GM21515 (cell line): ENCODE measurements around the gene FOXO6.

ENCODE experiments used
- ATAC-seq: cut with Tn5 transposase; IDR thresholded peaks from one replicate; pipeline ENCODE4 v1.9.1; 2021; ENCODE audit not compliant: unreplicated experiment

Gene FOXO6

DNA sequence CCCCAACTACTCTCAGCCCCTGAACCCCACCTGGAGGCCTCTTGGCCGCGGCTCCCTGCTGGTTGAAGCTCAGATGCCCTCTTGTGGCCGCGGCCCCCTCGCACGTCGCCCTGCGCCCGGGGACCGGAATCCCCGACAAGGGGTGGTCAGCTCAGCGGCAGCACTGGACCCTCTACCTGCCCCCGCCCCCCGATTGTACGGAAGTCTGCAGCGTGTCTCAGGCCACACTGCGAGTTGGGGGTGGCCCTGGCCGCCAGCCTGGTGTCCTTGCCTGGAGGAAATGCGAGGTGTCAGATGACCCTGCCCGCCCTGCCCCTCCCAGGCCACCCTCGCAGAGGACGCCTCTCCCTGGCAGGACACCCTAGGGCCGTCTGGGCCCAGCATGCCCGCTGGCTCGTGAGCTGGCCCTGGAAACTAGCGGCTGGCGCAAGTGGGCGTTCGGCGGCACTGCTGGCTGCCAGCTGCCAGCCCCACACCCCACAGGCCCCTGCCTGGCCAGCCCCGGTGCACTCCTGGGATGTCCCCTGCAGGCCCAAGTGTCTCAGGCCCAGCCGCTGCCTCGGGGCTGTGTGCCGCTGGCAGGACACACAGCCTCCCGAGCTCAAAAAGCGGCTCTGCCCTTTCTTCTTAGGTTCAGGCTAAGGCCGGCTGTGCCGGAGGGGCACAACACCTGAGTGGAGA is 62.4 kb downstream of the FOXO6 start:
- no peak for ATAC-seq

DNA sequence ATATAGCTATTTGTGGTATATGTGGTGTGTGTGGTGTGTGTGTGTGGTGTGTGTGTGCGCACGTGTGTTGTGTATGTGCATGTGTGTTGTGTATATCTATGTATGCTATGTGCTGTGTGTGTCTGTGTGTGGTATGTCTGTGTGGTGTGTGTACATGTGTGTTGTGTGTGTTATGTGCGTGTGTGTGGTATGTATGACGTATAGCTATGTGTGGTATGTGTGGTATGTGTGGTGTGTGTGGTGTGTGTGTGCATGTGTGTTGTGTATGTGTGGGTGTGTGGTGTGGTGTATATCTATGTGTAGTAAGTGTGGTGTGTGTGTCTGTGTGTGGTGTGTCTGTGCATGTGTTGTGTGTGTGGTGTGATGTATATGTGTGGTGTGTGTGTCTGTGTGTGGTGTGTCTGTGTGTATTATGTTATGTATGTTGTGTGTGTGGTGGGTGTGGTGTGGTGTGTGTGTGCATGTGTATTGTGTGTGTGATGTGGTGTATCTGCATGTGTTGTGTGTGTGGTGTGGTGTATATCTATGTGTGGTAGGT is 63.4 kb downstream of the FOXO6 start:
- ATAC-seq, result no peak

DNA sequence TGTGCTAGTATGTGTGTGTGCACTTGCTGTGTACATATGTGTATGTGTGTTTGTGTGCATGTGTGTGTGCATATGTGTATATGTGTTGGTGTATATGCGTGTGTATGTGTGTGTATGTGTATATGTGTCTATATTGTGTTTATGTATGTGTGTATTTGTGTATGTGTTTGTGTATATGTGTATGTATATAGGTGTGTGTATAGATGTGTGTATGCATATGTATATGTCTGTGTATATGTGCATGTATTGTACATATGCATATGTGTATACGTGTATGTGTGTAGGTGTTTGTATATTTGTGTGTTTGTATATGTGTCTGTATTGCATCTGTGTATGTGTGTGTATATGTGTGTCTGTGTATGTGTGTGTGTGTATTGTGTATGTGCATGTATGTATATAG is 64.1 kb downstream of the FOXO6 start:
- no peak for ATAC-seq

DNA sequence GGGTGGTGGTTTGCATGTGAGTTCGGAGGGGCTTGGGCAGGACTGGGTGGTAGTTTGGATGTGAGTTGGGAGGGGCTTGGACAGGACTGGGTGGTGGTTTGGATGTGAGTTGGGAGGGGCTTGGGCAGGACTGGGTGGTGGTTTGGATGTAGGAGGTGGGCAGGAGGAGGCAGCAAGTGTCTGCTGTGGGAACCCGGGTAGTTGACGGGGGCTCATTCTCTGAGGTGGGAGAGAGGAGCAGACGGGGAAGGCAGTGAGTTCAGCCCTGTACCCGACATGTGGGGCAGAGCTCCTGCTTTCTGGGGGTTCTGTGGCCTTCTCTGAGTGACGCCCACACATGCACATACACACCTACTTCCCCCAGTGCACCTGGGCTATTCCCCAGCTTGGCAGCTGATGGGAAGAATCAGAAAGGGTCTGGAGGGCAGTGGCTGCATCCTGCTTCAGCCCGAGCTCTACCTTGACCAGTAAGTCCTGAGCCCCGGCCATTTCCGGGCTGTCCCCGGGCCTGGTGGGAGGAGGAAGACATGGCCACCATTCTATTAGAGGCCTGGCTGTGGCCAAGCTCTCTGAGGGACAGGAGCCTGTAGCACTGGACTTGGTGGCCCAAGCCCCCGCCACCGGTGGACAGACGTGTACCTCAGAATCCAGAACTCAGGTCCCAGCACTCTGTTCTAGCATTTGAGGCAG is 65.1 kb downstream of the FOXO6 start:
- no peak for ATAC-seq

DNA sequence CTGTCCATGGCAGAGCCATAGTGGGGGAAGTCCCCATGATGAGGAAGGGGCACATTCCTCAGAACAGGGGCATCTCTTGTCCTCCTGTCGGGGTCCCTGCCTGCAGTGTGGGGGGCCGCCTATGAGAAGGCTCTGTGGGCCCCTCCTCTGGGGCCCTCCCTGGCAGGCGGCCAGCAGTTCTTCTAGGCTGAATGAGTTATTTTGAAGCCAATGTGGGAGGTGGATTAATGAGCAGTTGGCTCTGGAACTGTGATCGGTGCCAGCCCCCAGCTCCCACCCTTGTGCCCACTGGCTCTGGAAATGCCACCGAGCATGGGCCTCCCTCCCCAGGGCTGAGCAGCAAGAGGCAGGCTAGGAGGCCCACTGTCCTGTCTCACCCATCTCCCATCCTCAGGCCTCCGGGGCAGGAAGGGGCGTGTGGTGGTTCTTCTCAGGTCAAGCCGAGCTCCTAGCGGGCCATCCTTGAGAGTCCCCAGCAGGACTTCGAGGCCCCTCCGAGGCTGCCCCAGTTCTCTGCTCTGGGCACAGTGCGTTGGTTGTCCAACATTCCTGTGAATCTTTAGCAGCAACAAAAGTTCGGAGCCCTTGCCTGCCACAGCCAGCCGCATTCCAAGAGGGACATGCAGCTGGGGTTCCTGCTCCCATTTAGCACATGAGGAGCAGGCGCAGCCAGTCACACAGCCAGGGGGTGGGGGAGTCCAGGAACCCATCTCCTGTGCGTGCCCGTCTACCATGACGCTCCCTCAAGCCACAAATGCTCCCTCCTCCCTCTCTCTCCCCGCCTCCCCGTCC is 66.1 kb downstream of the FOXO6 start:
- no peak for ATAC-seq

DNA sequence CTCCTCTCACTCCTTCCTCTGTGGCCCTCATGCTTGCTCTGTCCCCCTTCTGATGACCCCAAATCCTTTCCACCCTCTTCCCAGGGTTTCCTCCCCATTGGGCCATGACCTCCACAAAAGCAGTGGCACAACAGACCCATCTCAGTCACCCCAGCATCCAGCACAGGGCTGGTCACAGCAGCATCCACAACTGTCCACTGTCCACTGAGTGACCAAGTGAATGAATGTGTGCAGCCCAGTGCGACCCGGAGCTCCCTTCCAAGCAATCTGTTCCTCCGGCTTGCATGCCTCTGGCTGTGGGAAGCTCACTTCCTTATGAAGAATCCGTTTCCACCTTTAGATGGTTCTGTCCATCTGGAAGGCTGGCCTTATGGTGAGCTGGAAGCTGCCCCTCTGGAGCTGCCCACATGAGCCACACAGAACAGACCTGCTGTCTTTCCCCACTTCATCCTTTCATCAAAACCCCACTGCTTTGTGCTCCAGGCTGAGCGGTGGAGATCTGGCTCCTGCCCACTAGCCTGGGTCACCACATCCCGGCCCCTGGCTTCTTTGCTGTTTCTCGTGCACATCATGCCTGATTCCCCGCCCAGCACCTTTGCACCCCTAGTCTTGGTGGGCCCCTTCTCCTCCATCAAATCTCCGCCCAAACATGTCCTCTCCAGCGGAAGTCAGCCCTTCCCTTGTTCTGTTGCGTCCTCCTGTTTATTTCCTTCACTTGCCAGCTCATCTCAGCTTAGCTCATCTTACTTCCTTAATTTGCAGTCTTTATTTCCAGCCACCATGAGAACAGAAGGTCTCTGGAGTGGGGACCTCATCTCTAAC is 66.9 kb downstream of the FOXO6 start:
- ATAC-seq, result no peak

DNA sequence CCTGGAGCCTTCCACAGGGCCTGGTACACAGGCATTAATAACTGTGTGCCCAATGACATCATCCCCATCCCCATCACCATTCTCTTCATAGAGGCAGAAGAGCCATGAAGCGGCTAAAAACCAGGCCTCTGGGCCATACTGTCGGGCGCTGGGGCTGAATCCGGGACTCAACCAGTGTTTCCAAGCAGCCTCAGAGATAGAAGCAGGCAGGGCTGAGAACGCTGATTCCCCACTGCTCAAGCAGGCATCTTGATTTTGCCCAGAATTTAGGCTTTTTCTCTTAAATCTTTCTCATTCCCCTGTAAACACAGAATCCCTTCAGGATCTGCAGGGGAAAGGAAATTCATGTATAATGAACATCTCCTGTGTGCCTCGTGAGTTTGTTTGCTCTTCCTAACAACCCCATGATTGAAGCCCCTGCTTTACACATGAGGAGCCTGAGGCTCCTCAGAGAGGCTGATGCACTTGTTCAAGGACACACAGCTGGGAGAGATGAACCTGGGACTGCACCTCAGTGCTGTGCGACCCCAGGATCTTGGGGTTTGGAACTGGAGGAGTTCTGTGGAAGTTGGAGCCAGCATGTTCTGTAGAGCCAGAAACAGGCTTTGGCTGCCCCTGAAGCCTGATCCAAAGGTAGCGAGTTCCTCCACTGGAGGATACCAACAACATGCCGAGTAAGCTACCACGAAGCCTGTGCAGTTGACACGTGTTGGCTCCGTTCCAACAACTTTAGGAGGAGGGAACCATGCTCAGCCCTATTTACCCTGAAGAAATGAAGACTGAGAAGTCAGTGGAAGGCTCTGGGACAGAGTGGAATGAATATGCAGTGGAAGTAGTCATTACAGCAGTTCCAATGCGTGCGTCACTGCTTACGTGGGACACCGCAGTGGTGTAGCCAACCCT is 67.8 kb downstream of the FOXO6 start:
- no peak for ATAC-seq

DNA sequence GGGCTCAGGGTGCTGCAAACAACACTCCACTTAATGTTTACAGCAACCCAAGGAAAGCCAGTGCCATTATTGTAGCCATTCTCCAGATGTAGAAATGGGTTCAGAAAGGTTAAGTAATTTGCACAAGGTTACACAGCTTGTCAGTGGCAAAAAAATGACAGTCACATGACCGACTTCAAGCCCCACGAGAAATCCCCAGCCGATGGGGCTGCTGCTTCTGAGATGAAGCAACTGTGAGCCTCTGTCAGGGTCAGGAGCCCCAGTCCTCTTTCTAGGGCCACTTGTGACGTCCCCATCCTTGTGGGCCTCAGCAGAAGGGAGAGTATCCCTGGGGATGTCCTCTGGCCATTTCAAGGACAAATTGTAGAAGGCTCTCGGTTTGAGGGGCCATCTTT is 68.4 kb downstream of the FOXO6 start:
- no peak for ATAC-seq

DNA sequence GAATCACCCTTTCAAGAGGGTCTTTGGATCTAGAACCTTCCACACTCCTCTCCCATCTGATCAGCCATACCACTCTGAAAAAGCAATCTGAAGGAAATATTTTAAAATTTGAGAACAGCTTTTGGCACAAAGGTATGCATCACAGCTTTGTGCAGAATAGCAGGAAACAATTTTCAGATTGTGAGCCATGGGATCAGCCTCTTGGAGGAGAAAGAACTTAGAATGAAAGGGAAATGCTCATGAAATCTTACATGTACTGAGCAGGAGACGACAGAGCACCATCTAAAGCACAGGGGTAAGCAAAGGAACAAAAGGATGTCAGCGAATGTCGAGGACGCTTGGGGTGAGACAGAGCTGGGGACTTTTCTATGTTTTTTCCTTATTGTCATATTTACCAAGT is 68.8 kb downstream of the FOXO6 start:
- no peak for ATAC-seq

DNA sequence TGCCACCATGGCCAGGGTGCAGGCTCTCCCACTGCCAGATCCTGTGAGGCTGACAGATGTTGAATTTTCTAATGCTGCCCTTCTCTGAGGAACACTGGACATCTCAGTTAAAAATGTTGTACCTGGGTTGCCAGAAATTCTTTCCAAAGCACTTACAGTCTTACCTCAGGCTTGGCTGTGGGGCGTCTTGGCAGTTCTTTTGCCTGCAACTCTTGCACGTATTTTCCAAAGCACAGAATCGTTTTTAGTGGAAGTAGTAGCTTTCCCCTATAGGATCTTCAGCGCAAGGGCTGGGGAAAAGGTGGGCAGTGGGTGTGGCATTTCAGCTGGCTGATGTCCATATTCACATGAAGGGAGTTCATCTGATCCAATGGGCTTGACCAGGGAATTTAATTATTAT is 69.3 kb downstream of the FOXO6 start:
- ATAC-seq, result no peak

DNA sequence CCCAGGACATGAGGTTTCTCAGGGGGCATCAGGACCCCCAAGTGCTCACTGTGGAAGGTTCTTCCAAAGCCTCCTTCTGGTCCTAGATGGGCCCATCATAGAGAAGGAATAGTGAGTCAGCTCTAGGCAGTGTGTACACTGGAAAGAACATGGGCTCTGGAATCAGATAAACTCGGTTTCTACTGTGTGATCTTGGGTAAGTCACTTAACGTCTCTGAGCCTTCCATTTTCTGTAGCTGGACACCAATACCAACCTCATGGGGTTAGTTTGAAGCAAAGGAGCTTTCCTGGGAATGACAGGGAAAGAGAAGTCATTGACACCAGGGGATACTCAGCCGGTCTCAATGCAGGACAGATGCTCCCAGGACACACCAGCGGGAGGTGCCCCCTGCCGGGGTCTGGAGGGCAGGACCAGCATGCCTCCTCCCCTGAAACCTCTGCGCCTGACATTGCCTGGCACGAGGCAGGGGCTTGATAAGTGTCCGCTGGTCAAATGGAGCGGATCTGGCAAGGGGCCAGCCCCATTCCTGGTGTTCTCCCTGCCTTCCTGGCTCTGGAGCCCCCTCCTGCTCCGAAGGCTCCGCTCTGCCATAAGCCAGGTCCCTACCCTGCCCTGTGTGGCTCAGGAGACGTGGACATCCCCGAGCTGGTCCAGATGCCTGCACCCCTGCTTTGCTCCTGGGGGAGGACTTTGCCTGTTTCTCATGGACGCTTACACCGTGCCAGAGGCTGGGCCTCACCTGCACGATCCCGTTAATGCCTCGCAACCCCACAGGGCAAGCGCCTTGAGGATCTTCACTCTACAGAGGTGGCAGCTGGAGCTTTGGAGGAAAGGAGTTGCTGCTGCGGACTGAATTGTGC is 70.5 kb downstream of the FOXO6 start:
- ATAC-seq, result no peak
